Measurements from ENCODE around the gene RFTN1. TPM values are rescaled to one million over a fixed set of nuclear protein-coding genes. Genes with fewer than 3 reads are reported as not detected.

Gene RFTN1
- total and polyA plus RNA-seq, 8 donors: 1.9 to 14.0 (median 2.9) TPM

DNA sequence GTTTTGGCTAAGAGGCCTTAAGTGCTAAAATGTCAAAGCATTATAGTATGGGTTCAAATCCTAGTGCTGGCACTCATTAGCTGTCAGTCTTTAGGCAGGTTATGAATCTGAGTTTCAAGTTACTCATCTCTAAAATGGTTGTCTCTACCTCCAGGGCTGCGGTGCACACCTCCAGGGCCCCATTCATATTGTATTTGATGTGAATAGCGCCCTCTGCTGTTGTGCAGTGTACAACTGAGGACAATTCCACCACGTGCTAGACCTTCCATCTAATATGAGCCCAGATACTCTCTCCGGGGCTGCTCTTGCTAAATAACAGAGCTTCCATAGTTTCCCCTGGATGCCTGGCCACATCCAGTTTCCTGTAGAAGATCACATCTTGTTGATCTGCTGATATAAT lies 194.2 kb downstream of the RFTN1 start:
- ATAC-seq (peak in 1 of 4 donors; percentile 20), DNase-seq (no peak), FAIRE-seq (no peak)
- intact Hi-C loops (cut with DNase I): no loop called here
- 76 to 77% methylated on average over 4 of the region's 4 CpGs for WGBS, 2 donors
- Histone ChIP-seq H3K4me1 (no peaks in the 10 kb centered on the region), H3K27me3 (no peaks in the 10 kb centered on the region), H3K27ac (no peak overlapping the region), H3K4me3 (no peak overlapping the region), H3K9me3 (no peaks in the 10 kb centered on the region), H3K36me3 (peaks cover 0 to 13% (median 0%) of the 10 kb centered on the region in 3 donors)
- TF ChIP-seq, protein P1, sequence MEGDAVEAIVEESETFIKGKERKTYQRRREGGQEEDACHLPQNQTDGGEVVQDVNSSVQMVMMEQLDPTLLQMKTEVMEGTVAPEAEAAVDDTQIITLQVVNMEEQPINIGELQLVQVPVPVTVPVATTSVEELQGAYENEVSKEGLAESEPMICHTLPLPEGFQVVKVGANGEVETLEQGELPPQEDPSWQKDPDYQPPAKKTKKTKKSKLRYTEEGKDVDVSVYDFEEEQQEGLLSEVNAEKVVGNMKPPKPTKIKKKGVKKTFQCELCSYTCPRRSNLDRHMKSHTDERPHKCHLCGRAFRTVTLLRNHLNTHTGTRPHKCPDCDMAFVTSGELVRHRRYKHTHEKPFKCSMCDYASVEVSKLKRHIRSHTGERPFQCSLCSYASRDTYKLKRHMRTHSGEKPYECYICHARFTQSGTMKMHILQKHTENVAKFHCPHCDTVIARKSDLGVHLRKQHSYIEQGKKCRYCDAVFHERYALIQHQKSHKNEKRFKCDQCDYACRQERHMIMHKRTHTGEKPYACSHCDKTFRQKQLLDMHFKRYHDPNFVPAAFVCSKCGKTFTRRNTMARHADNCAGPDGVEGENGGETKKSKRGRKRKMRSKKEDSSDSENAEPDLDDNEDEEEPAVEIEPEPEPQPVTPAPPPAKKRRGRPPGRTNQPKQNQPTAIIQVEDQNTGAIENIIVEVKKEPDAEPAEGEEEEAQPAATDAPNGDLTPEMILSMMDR (IDR thresholded peaks at IDR 0.05): no peak

DNA sequence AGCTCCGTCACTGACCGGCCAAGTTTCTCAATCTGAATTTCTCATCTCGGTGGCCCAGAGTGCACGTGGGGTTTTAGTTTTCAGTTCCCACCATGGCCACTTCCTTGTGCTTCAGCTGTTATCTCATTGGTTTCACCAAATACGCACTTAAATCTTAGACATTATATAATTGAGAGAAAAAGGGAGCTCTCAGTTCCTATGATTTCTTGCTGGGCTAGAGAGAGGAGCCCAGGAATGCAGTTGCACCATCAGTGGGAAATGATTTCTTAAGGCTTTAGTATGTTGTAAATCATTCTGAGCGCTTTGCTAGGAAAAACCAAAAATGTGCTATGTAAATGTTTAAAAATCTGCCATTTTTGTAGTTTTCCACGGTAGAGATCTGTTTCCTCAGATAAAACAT lies 195.3 kb downstream of the RFTN1 start:
- no peak for DNase-seq
- FAIRE-seq: no peak
- H3K27ac ChIP-seq: no peak overlapping the region
- H3K27me3 ChIP-seq: no peaks in the 10 kb centered on the region
- TF ChIP-seq, protein P1 (IDR thresholded peaks at IDR 0.05): no peak
- H3K4me3 ChIP-seq: no peak overlapping the region
- H3K9me3 ChIP-seq: no peaks in the 10 kb centered on the region
- peaks cover 0 to 10% (median 0%) of the 10 kb centered on the region in 3 donors for H3K36me3 ChIP-seq
- no peaks in the 10 kb centered on the region for H3K4me1 ChIP-seq
- ATAC-seq: no peak
- 81 to 88% methylated on average over 7 of the region's 7 CpGs for WGBS, 2 donors
- intact Hi-C loops (cut with DNase I): no loop called here

DNA sequence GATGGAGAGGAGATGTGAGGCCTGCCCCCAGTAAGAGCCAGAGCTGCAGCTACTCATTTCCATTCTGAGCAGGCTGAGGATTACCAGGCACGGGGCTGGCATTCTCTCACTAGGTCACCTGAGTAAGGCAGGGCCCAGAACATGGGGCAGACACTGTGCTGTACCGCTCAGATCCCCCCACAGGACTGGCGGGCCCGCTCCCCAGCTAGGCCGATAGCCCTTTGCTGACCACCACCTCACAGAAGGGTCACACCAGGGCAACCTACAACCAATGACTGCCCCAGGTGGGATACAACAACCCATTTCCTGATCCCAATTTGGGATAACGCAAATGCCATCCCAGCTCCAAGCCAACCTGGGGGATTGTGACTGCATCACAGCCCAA lies 195.9 kb downstream of the RFTN1 start:
- H3K27ac ChIP-seq: no peak overlapping the region

DNA sequence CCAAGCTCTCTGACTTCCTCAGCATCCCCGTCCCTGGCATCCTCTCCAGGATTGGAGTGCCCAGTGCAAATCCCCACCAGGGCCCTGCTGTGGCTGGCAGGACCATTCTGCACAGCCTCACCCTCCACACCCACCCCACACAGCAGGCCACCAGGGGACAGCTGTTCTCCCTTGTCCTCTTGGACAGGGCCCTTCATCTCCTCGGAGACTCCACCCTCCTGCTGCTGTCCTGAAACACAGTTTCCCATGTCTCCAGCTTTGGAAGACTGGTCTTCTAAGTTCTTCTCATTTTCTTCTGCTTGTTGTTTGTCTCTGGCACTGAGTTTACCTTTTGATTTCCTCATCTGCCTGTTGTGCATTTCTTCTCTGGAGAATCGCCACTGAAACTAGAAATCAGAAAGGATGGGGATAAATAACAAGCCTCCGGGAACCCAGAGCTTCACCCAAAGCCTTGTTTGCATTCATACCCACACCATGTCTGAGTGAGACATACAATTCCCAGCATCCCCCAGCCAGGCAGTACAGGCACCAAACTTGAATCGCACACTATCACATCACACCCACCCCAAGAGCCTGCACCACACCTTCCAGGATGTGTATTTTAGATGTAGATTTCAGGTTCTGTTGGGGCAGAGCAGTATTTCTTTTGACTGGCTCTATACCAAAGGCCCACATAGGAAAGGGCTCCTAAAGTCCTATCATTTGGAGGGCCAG lies 196.5 kb downstream of the RFTN1 start:
- Histone ChIP-seq H3K27me3 (no peaks in the 10 kb centered on the region), H3K4me1 (no peaks in the 10 kb centered on the region), H3K36me3 (peaks cover 0 to 4% (median 0%) of the 10 kb centered on the region in 3 donors), H3K4me3 (no peak overlapping the region), H3K9me3 (no peaks in the 10 kb centered on the region), H3K27ac (no peak overlapping the region)
- DNase-seq (no peak), ATAC-seq (no peak), FAIRE-seq (no peak)
- 92% methylated on average over 5 of the region's 5 CpGs for WGBS, 2 donors
- TF ChIP-seq, protein P1 (IDR thresholded peaks at IDR 0.05): no peak
- intact Hi-C loops (cut with DNase I): no loop called here

More for the DNA sequence above, 195.9 kb downstream of the RFTN1 start:
- no peaks in the 10 kb centered on the region for H3K4me1 ChIP-seq
- TF ChIP-seq, protein P1 (IDR thresholded peaks at IDR 0.05): no peak
- H3K27me3 ChIP-seq: no peaks in the 10 kb centered on the region
- intact Hi-C loops (cut with DNase I): no loop called here
- H3K4me3 ChIP-seq: no peak overlapping the region
- ATAC-seq (no peak), DNase-seq (no peak), FAIRE-seq (no peak)
- H3K36me3 ChIP-seq: peaks cover 0 to 5% (median 0%) of the 10 kb centered on the region in 3 donors
- WGBS, 2 donors: 96 to 98% methylated on average over 6 of the region's 6 CpGs
- H3K9me3 ChIP-seq: no peaks in the 10 kb centered on the region

DNA sequence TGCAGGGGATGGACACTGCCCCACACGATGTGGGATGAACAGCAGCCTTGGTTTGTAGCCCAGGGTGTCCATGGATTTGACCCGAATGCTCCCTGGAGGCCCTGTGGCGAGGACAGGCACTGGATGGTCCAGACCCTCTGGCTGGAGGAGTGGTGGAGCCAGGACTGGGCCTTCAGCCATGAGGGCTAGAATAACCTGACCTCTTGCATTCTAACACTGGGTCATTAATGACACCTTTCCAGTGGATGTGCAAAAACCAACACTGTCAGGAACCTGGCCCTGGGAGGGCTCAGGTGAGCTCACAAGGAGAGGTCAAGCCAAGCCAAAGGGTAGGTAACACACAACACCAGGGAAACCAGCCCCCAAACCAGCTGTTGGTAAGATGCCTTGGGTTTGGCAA lies 197.1 kb downstream of the RFTN1 start:
- H3K4me3 ChIP-seq: no peak overlapping the region
- FAIRE-seq (no peak), DNase-seq (no peak), ATAC-seq (no peak)
- H3K9me3 ChIP-seq: no peaks in the 10 kb centered on the region
- TF ChIP-seq, protein P1 (IDR thresholded peaks at IDR 0.05): no peak
- WGBS, 2 donors: 89 to 92% methylated on average over 3 of the region's 3 CpGs
- H3K4me1 ChIP-seq: no peaks in the 10 kb centered on the region
- intact Hi-C loops (cut with DNase I): no loop called here
- no peak overlapping the region for H3K27ac ChIP-seq
- H3K27me3 ChIP-seq: no peaks in the 10 kb centered on the region
- no peaks in the 10 kb centered on the region for H3K36me3 ChIP-seq

Data from pancreas (tissue), 10 donors.